Neural progenitor cell (in vitro differentiated cells): ENCODE results near the gene TIRAP. TPM values are rescaled to one million over a fixed set of nuclear protein-coding genes. Genes with fewer than 3 reads are reported as not detected.

Experiments
- DNase-seq: peaks from one replicate; pipeline ENCODE4 v3.0.0-alpha.2; 2016; ENCODE audit warnings: low spot score
- H2AFZ ChIP-seq: fragments of 200-600 bp; sonication (generic); replicated peaks from 2 replicates; pipeline ENCODE4 v1.6.1; 2016; ENCODE audit warnings: antibody characterized with exemption
- H3F3A ChIP-seq: fragments of 200-600 bp; sonication (generic); 2 replicates; pipeline ENCODE4 v1.6.1; 2016; ENCODE audit warnings: antibody characterized with exemption, low read depth
- H3K27ac ChIP-seq: fragments of 200-600 bp; sonication (generic); 2 replicates; pipeline ENCODE4 v1.5.1; 2016; ENCODE audit warnings: mild to moderate bottlenecking
- H3K27me3 ChIP-seq: fragments of 200-600 bp; sonication (generic); 2 replicates; pipeline ENCODE4 v1.6.1; 2016; ENCODE audit warnings: mild to moderate bottlenecking, moderate library complexity
- H3K36me3 ChIP-seq: fragments of 200-600 bp; sonication (generic); 2 replicates; pipeline ENCODE4 v1.5.1; 2016
- H3K4me1 ChIP-seq: fragments of 200-600 bp; sonication (generic); 2 replicates; pipeline ENCODE4 v1.6.1; 2016; ENCODE audit warnings: mixed run types
- H3K4me2 ChIP-seq: fragments of 200-600 bp; sonication (generic); 2 replicates; pipeline ENCODE4 v1.6.1; 2016
- H3K4me3 ChIP-seq: fragments of 200-600 bp; sonication (generic); 2 replicates; pipeline ENCODE4 v1.5.1; 2016
- H3K79me2 ChIP-seq: fragments of 200-600 bp; sonication (generic); 2 replicates; pipeline ENCODE4 v1.6.1; 2016; ENCODE audit warnings: low read depth
- H3K9ac ChIP-seq: fragments of 200-600 bp; sonication (generic); 2 replicates; pipeline ENCODE4 v1.6.1; 2016
- H3K9me3 ChIP-seq: fragments of 200-600 bp; sonication (generic); 2 replicates; pipeline ENCODE4 v1.5.1; 2016; ENCODE audit warnings: low read depth
- H4K20me1 ChIP-seq: fragments of 200-600 bp; sonication (generic); 2 replicates; pipeline ENCODE4 v1.6.1; 2016; ENCODE audit warnings: low read depth
- H3K27ac Mint-ChIP-seq: 3 replicates; pipeline ENCODE4 v1.8.0; 2021; ENCODE audit warnings: mixed read lengths
- H3K27me3 Mint-ChIP-seq: 2 replicates; pipeline ENCODE4 v1.8.0; 2022; ENCODE audit warnings: low read depth, mild to moderate bottlenecking, inconsistent platforms, moderate library complexity, mixed read lengths; ENCODE audit not compliant: insufficient read depth
- H3K36me3 Mint-ChIP-seq: 3 replicates; pipeline ENCODE4 v1.8.0; 2021; ENCODE audit warnings: mixed read lengths
- H3K4me1 Mint-ChIP-seq: 3 replicates; pipeline ENCODE4 v1.8.0; 2021; ENCODE audit warnings: mixed read lengths
- H3K4me3 Mint-ChIP-seq: 3 replicates; pipeline ENCODE4 v1.8.0; 2021; ENCODE audit warnings: mild to moderate bottlenecking, moderate library complexity, mixed read lengths
- H3K9me3 Mint-ChIP-seq: 3 replicates; pipeline ENCODE4 v1.8.0; 2020; ENCODE audit warnings: mixed read lengths
- EZH2 ChIP-seq: fragments of 200-600 bp; sonication (generic); IDR thresholded peaks from 2 replicates; pipeline ENCODE4 v1.6.1; 2017; ENCODE audit warnings: antibody characterized with exemption, mild to moderate bottlenecking, moderate library complexity
- EZH2phosphoT487 ChIP-seq: fragments of 200-600 bp; sonication (generic); IDR thresholded peaks from 2 replicates; pipeline ENCODE4 v1.6.1; 2017; ENCODE audit warnings: antibody characterized with exemption
- total RNA-seq: library from RNA; depleted of rRNA; stranded (reverse); fragments of >200 nt; gene quantifications from 2 replicates; pipeline ENCODE4 v1.2.3, GENCODE V29; 2015; ENCODE audit warnings: low replicate concordance
- TF ChIP-seq, protein P1 (sequence below): fragments of 200-600 bp; sonication (generic); IDR thresholded peaks from 2 replicates; pipeline ENCODE4 v1.5.1; 2017; ENCODE audit warnings: antibody characterized with exemption, mild to moderate bottlenecking

The TIRAP gene
- total RNA-seq, 1 donor from 2014 or later = 5.3 TPM

DNA sequence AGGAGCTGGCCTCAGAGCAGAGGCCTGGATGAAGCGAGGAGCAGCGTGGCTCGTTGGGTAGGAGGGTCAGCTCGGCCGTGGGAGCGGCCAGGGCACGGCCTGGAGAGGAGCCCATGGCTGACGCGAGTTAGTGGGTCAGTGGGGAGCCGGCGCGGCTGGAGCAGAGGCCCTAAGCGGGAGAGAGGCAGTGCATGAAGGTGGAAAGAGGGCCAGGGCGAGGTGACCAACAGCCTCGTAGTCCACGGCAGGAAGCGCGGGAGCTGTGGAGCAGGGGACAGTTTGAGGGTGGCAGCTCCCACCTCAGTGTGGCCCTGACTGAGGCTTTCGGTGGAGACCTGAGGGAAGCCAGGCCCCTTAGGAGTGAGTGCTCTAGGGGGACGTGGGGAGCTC, 45.1 kb downstream of the TIRAP start:
- Histone ChIP-seq H4K20me1 (no peaks in the 10 kb centered on the region), H3K4me3 (no peak overlapping the region), H3K27ac (no peak overlapping the region), H3K36me3 (no peaks in the 10 kb centered on the region), H3K4me2 (no peak overlapping the region), H3K79me2 (no peaks in the 10 kb centered on the region), H3K9me3 (no peaks in the 10 kb centered on the region), H3K27me3 (no peaks in the 10 kb centered on the region), H3K9ac (no peak overlapping the region), H3K4me1 (no peaks in the 10 kb centered on the region), H3F3A (no peaks in the 10 kb centered on the region), H2AFZ (no peak overlapping the region)
- TF ChIP-seq EZH2phosphoT487 = no peak
- TF ChIP-seq, protein P1, sequence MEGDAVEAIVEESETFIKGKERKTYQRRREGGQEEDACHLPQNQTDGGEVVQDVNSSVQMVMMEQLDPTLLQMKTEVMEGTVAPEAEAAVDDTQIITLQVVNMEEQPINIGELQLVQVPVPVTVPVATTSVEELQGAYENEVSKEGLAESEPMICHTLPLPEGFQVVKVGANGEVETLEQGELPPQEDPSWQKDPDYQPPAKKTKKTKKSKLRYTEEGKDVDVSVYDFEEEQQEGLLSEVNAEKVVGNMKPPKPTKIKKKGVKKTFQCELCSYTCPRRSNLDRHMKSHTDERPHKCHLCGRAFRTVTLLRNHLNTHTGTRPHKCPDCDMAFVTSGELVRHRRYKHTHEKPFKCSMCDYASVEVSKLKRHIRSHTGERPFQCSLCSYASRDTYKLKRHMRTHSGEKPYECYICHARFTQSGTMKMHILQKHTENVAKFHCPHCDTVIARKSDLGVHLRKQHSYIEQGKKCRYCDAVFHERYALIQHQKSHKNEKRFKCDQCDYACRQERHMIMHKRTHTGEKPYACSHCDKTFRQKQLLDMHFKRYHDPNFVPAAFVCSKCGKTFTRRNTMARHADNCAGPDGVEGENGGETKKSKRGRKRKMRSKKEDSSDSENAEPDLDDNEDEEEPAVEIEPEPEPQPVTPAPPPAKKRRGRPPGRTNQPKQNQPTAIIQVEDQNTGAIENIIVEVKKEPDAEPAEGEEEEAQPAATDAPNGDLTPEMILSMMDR = no peak
- no peak for TF ChIP-seq EZH2
- Mint-ChIP-seq H3K4me1 (peaks cover 20% of the 10 kb centered on the region), H3K27me3 (peaks cover 2% of the 10 kb centered on the region), H3K36me3 (peaks cover 4% of the 10 kb centered on the region), H3K4me3 (no peak overlapping the region), H3K27ac (peak overlapping the region; percentile 57), H3K9me3 (no peaks in the 10 kb centered on the region)
- DNase-seq = no peak

DNA sequence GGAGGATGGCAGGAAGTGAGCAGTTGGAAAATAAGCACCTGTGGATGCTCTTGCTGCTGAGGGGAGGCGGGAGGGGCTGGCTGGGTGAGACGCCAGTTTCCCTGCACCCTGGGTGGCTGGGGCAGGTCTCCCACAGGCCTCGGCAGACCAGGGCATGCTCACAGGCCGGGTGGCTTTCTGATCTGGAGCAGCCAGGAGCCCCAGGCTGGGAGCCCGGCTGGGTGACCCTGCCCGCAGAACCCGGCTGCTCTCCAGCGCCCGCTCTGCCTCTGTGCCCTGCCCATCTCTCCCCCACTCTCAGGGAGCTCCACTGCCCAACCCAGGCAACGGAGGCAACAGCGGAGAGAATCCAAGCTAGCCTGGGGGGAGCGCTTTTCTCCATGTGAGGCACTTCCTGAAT, 45.6 kb downstream of the TIRAP start:
- H3K4me2 ChIP-seq = no peak overlapping the region
- H3K4me3 ChIP-seq = no peak overlapping the region
- H3K9me3 ChIP-seq = no peaks in the 10 kb centered on the region
- TF ChIP-seq, protein P1 = no peak
- TF ChIP-seq EZH2phosphoT487 = no peak
- TF ChIP-seq EZH2 = no peak
- H3K36me3 Mint-ChIP-seq = peaks cover 4% of the 10 kb centered on the region
- DNase-seq = no peak
- no peaks in the 10 kb centered on the region for H3K27me3 ChIP-seq
- no peaks in the 10 kb centered on the region for H3K4me1 ChIP-seq
- H2AFZ ChIP-seq = no peak overlapping the region
- no peak overlapping the region for H3K27ac ChIP-seq
- H3K27ac Mint-ChIP-seq = peak overlapping the region; percentile 42
- H4K20me1 ChIP-seq = no peaks in the 10 kb centered on the region
- H3K79me2 ChIP-seq = no peaks in the 10 kb centered on the region
- H3K9me3 Mint-ChIP-seq = no peaks in the 10 kb centered on the region
- peaks cover 3% of the 10 kb centered on the region for H3K27me3 Mint-ChIP-seq
- H3K9ac ChIP-seq = no peak overlapping the region
- H3K36me3 ChIP-seq = no peaks in the 10 kb centered on the region
- H3F3A ChIP-seq = no peaks in the 10 kb centered on the region
- no peak overlapping the region for H3K4me3 Mint-ChIP-seq
- H3K4me1 Mint-ChIP-seq = peaks cover 20% of the 10 kb centered on the region

DNA sequence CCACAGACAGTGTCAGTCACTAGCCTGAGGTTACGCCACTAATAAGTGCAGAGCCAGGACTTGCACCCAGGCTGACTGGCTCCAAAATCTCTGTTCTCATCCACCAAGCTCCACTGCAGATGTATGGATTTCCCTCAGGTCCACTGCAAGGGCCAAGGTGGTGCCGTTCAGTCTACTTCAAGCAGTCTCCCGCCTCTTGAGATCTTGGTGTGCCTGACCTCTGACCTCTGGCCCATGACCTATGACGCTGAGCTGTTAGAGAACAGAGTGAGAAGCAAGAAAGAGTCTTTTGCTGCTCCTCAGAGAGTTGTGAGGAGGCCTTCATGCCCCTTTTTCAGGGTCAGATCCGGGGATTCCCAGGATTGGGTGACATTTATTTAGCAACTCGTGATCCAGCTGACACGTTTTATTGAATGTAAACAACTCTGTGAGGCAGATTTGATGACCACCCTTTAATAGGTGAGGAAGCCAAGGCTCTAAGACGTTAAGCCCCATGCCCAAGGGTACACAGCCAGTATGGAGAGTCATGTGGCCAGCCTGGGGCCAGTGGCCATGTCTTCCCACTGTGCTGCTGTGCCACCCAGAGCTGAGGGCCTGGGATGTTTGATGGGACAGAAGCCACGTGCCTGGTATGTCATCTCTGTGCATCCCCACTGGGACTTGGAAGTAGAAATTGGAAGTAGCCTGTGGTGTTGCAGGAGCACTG, 46.2 kb downstream of the TIRAP start:
- H3K27me3 Mint-ChIP-seq = peaks cover 4% of the 10 kb centered on the region
- H3K27ac Mint-ChIP-seq = peak overlapping the region; percentile 79
- no peak overlapping the region for H3K4me3 Mint-ChIP-seq

More for the DNA sequence above, 46.2 kb downstream of the TIRAP start:
- Histone ChIP-seq H3F3A (no peaks in the 10 kb centered on the region), H2AFZ (no peak overlapping the region), H3K9me3 (no peaks in the 10 kb centered on the region), H3K79me2 (no peaks in the 10 kb centered on the region), H3K4me1 (no peaks in the 10 kb centered on the region), H3K9ac (no peak overlapping the region), H4K20me1 (no peaks in the 10 kb centered on the region), H3K36me3 (no peaks in the 10 kb centered on the region), H3K27ac (no peak overlapping the region), H3K4me2 (no peak overlapping the region), H3K4me3 (no peak overlapping the region), H3K27me3 (no peaks in the 10 kb centered on the region)
- TF ChIP-seq EZH2phosphoT487 (no peak), EZH2 (no peak)
- TF ChIP-seq, protein P1 = no peak
- Mint-ChIP-seq H3K36me3 (peaks cover 4% of the 10 kb centered on the region), H3K4me1 (peaks cover 20% of the 10 kb centered on the region), H3K9me3 (no peaks in the 10 kb centered on the region)
- no peak for DNase-seq
